ENCODE results near the gene TASP1. TPM values are rescaled to one million over a fixed set of nuclear protein-coding genes. Genes with fewer than 3 reads are reported as not detected.

TASP1 gene
- total and polyA plus RNA-seq, 10 of the 15 experiments (the other 5 are each of a cell fraction or from before 2014, with no cell fraction given), result 7.4 to 17.8 (median 10.5) TPM

GRCh38 chr20:13396826-13397225, 241.9 kb downstream of the TASP1 start:
- no peak for TF ChIP-seq HDAC6 (IDR thresholded peaks at IDR 0.05; ENCODE audit: unreplicated experiment)
- TF ChIP-seq POLR2A (IDR thresholded peaks at IDR 0.05; ENCODE audit: low read depth, low read length), result no peak
- no peak for TF ChIP-seq NFXL1 (IDR thresholded peaks at IDR 0.05; ENCODE audit: borderline replicate concordance)
- TF ChIP-seq GABPA (IDR thresholded peaks at IDR 0.05; ENCODE audit: low read depth), result no peak
- TF ChIP-seq SUPT20H (IDR thresholded peaks at IDR 0.05; ENCODE audit: borderline replicate concordance, control insufficient read depth, low read depth, low read length), result no peak
- TF ChIP-seq SREBF1 (IDR thresholded peaks at IDR 0.05; ENCODE audit: low read length), result no peak
- TF ChIP-seq SPI1 (IDR thresholded peaks at IDR 0.05; ENCODE audit: borderline replicate concordance, insufficient read depth, low read depth, low read length), result no peak
- TF ChIP-seq ZNF217 (IDR thresholded peaks at IDR 0.05), result no peak
- no peak overlapping the region for H3K27ac ChIP-seq (ENCODE audit: control insufficient read depth, insufficient read depth)
- H3K27me3 ChIP-seq (replicated peaks in 1 of 2; ENCODE audit: control insufficient read depth in 2 of 2, insufficient read depth in 2 of 2, low read length in 1 of 2), result no peaks in the 10 kb centered on the region
- intact Hi-C loops (cut with micrococcal nuclease; ENCODE audit: unreplicated experiment), result no loop called here
- H3K79me2 ChIP-seq (ENCODE audit: control insufficient read depth, insufficient read depth, low read length), result no peaks in the 10 kb centered on the region
- no peak overlapping the region for H3K9ac ChIP-seq (ENCODE audit: control insufficient read depth, insufficient read depth, low read length)
- ChIA-PET SMC1A (ENCODE audit: uncharacterized antibody, unreplicated experiment) (interaction anchor here (0.8 to 1.5 kb wide), 2 partner anchors 142 to 150 kb away, joined by 3 read pairs; no protein-coding TSS in a partner anchor), RAD21 (ENCODE audit: unreplicated experiment) (interaction anchor here (0.9 kb wide), 1 partner anchor 13 kb away, joined by 3 read pairs; no protein-coding TSS in a partner anchor), CTCF (interaction anchor here (0.7 kb wide), 1 partner anchor 70 kb away, joined by 3 read pairs; no protein-coding TSS in a partner anchor), POLR2A (no interaction called here)
- BruUV-seq (replicated peaks), result no TSS peak
- no peak for ATAC-seq
- DNase-seq (ENCODE audit: low read depth, low spot score), result no peak
- no peak overlapping the region for H3K4me2 ChIP-seq (ENCODE audit: control insufficient read depth, insufficient read depth)
- H2AFZ ChIP-seq (ENCODE audit: control insufficient read depth, low read depth, low read length), result no peak overlapping the region
- no peaks in the 10 kb centered on the region for H3K9me3 ChIP-seq (replicated peaks; ENCODE audit: control insufficient read depth, insufficient read depth, low read length)
- no peak for FAIRE-seq
- H3K36me3 ChIP-seq (ENCODE audit: control insufficient read depth in 2 of 2, insufficient read depth in 2 of 2, low read length in 1 of 2), result no peaks in the 10 kb centered on the region
- H3K4me3 ChIP-seq, result no peak overlapping the region
- no peaks in the 10 kb centered on the region for H4K20me1 ChIP-seq (ENCODE audit: control insufficient read depth, insufficient read depth)
- H3K4me1 ChIP-seq (ENCODE audit: control insufficient read depth, insufficient read depth, low read length), result no peaks in the 10 kb centered on the region
- in situ Hi-C loops (cut with MboI), result no loop called here

GRCh38 chr20:13396022-13396421, 242.7 kb downstream of the TASP1 start:
- no peak overlapping the region for H3K4me2 ChIP-seq (ENCODE audit: control insufficient read depth, insufficient read depth)
- intact Hi-C loops (cut with micrococcal nuclease; ENCODE audit: unreplicated experiment), result no loop called here

More at GRCh38 chr20:13396022-13396421, 242.7 kb downstream of the TASP1 start:
- ATAC-seq (no peak), DNase-seq (ENCODE audit: low read depth, low spot score) (no peak), FAIRE-seq (no peak)
- Histone ChIP-seq H3K36me3 (ENCODE audit: control insufficient read depth in 2 of 2, insufficient read depth in 2 of 2, low read length in 1 of 2) (no peaks in the 10 kb centered on the region), H2AFZ (ENCODE audit: control insufficient read depth, low read depth, low read length) (no peak overlapping the region), H3K9ac (ENCODE audit: control insufficient read depth, insufficient read depth, low read length) (no peak overlapping the region), H3K4me3 (no peak overlapping the region), H4K20me1 (ENCODE audit: control insufficient read depth, insufficient read depth) (no peaks in the 10 kb centered on the region), H3K79me2 (ENCODE audit: control insufficient read depth, insufficient read depth, low read length) (no peaks in the 10 kb centered on the region), H3K9me3 (replicated peaks; ENCODE audit: control insufficient read depth, insufficient read depth, low read length) (no peaks in the 10 kb centered on the region), H3K27me3 (replicated peaks in 1 of 2; ENCODE audit: control insufficient read depth in 2 of 2, insufficient read depth in 2 of 2, low read length in 1 of 2) (no peaks in the 10 kb centered on the region), H3K27ac (ENCODE audit: control insufficient read depth, insufficient read depth) (no peak overlapping the region), H3K4me1 (ENCODE audit: control insufficient read depth, insufficient read depth, low read length) (no peaks in the 10 kb centered on the region)
- BruUV-seq (replicated peaks), result no TSS peak
- 35% methylated on average over 3 of the region's 3 CpGs for WGBS (ENCODE audit: insufficient coverage, insufficient replicate concordance, low lambda C conversion rate, missing lambda C conversion rate)
- RAD21 ChIA-PET (ENCODE audit: unreplicated experiment), result interaction anchor here (0.9 kb wide), 1 partner anchor 12 kb away, joined by 3 read pairs; no protein-coding TSS in a partner anchor
- CTCF ChIA-PET, result interaction anchor here (0.7 to 1.0 kb wide), 2 partner anchors 70 to 151 kb away, joined by 3 to 4 read pairs; no protein-coding TSS in a partner anchor
- POLR2A ChIA-PET, result no interaction called here
- no peak for TF ChIP-seq CHD2 (IDR thresholded peaks at IDR 0.05; ENCODE audit: borderline replicate concordance, low read depth, low read length)
- in situ Hi-C loops (cut with MboI), result no loop called here
- SMC1A ChIA-PET (ENCODE audit: uncharacterized antibody, unreplicated experiment), result interaction anchor here (1.1 to 1.5 kb wide), 3 partner anchors 10 to 151 kb away, joined by 3 read pairs; no protein-coding TSS in a partner anchor

Measured in GM12878 (cell line).